ENCODE measurements around the gene CACNA2D3. TPM values are rescaled to one million over a fixed set of nuclear protein-coding genes. Genes with fewer than 3 reads are reported as not detected.

The CACNA2D3 gene
- total RNA-seq, 4 donors from 2014 or later: 0.83 to 5.0 (median 2.5) TPM

DNA sequence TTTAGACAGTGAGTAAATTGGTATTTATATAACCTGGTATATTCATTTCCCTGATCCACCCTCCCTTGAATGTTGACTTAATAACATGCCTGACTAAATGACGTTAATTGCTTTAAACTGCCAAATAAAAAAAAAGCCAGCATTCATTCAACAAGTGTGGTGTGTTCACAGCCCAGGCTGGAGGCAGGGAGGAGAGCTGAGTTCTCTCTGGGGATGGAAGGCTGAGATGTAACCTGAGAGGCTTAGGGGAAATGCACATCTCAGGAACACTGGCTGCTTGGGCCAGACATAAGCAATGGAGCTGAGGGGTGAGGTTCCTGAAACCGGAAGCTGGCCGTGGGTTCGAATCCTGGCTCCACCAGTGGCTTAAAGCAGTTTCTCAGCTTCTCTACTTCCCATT lies 17.3 kb downstream of the CACNA2D3 start:
- Histone ChIP-seq H3K4me1 (no peaks in the 10 kb centered on the region), H3K27me3 (no peaks in the 10 kb centered on the region), H3K27ac (no peak overlapping the region), H3K4me3 (no peak overlapping the region), H3K36me3 (no peaks in the 10 kb centered on the region), H3K9me3 (no peaks in the 10 kb centered on the region)
- no peak for DNase-seq
- intact Hi-C loops (cut with DNase I; ENCODE audit: low total_unique reads): no loop called here
- TF ChIP-seq, protein P1, sequence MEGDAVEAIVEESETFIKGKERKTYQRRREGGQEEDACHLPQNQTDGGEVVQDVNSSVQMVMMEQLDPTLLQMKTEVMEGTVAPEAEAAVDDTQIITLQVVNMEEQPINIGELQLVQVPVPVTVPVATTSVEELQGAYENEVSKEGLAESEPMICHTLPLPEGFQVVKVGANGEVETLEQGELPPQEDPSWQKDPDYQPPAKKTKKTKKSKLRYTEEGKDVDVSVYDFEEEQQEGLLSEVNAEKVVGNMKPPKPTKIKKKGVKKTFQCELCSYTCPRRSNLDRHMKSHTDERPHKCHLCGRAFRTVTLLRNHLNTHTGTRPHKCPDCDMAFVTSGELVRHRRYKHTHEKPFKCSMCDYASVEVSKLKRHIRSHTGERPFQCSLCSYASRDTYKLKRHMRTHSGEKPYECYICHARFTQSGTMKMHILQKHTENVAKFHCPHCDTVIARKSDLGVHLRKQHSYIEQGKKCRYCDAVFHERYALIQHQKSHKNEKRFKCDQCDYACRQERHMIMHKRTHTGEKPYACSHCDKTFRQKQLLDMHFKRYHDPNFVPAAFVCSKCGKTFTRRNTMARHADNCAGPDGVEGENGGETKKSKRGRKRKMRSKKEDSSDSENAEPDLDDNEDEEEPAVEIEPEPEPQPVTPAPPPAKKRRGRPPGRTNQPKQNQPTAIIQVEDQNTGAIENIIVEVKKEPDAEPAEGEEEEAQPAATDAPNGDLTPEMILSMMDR (IDR thresholded peaks at IDR 0.05): no peak
- no peak for TF ChIP-seq POLR2A (IDR thresholded peaks at IDR 0.05)

GRCh38 chr3:54144284-54144683 lies 21.9 kb downstream of the CACNA2D3 start:
- intact Hi-C loops (cut with DNase I; ENCODE audit: low total_unique reads): no loop called here
- H3K4me1 ChIP-seq: no peaks in the 10 kb centered on the region
- H3K36me3 ChIP-seq: no peaks in the 10 kb centered on the region
- TF ChIP-seq, protein P1 (IDR thresholded peaks at IDR 0.05): no peak
- TF ChIP-seq POLR2A (IDR thresholded peaks at IDR 0.05): no peak
- no peak overlapping the region for H3K4me3 ChIP-seq
- H3K9me3 ChIP-seq: no peaks in the 10 kb centered on the region
- H3K27ac ChIP-seq: no peak overlapping the region
- no peak for DNase-seq
- H3K27me3 ChIP-seq: no peaks in the 10 kb centered on the region

GRCh38 chr3:54146506-54147239 lies 24.3 kb downstream of the CACNA2D3 start:
- Histone ChIP-seq H3K4me3 (no peak overlapping the region), H3K9me3 (no peaks in the 10 kb centered on the region), H3K4me1 (no peaks in the 10 kb centered on the region), H3K27me3 (no peaks in the 10 kb centered on the region), H3K27ac (no peak overlapping the region), H3K36me3 (no peaks in the 10 kb centered on the region)
- intact Hi-C loops (cut with DNase I; ENCODE audit: low total_unique reads): no loop called here
- no peak for TF ChIP-seq POLR2A (IDR thresholded peaks at IDR 0.05)
- TF ChIP-seq, protein P1 (IDR thresholded peaks at IDR 0.05): peak in 1 of 4 experiments; percentile 40
- no peak for DNase-seq

GRCh38 chr3:54150864-54151467 lies 28.6 kb downstream of the CACNA2D3 start:
- DNase-seq: no peak
- H3K27me3 ChIP-seq: no peaks in the 10 kb centered on the region
- intact Hi-C loops (cut with DNase I; ENCODE audit: low total_unique reads): no loop called here
- no peaks in the 10 kb centered on the region for H3K4me1 ChIP-seq
- H3K27ac ChIP-seq: no peak overlapping the region
- no peaks in the 10 kb centered on the region for H3K9me3 ChIP-seq
- no peak overlapping the region for H3K4me3 ChIP-seq
- TF ChIP-seq, protein P1 (IDR thresholded peaks at IDR 0.05): no peak
- TF ChIP-seq POLR2A (IDR thresholded peaks at IDR 0.05): no peak
- H3K36me3 ChIP-seq: no peaks in the 10 kb centered on the region

DNA sequence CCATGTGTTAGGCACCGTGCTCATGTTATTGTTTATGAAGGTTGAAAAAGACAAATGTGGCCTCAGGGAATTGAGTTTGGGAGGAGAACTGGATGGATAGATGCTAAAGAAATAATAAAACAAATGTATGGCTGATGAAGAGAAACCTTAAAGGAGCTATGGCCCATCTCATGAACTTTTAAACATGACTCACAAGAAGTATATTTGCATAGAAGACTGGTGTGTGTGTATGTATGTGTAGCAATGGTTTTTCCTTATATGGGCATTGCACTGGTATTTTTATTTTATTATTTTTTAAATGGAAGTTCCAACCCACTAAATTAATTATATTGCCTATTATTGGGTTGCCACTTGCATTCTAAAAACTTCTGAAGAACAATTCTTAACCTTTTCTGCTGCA lies 31.1 kb downstream of the CACNA2D3 start:
- Histone ChIP-seq H3K4me3 (no peak overlapping the region), H3K27me3 (no peaks in the 10 kb centered on the region), H3K4me1 (no peaks in the 10 kb centered on the region), H3K36me3 (no peaks in the 10 kb centered on the region), H3K27ac (no peak overlapping the region), H3K9me3 (no peaks in the 10 kb centered on the region)
- DNase-seq: no peak
- intact Hi-C loops (cut with DNase I; ENCODE audit: low total_unique reads): no loop called here
- TF ChIP-seq, protein P1 (IDR thresholded peaks at IDR 0.05): no peak
- TF ChIP-seq POLR2A (IDR thresholded peaks at IDR 0.05): no peak

All from uterus (tissue), 4 donors.